Epidermal melanocyte (primary cell): Measurements from ENCODE around the gene UBXN7.
"Not testable (repeated sequence)": the region's sequence is repeated elsewhere in the genome, so short reads cannot be mapped to it uniquely, and the experiment has no call there.

Experiments
- DNase-seq: peaks from one replicate; pipeline ENCODE4 v3.0.0; 2011; ENCODE audit warnings: low spot score; ENCODE audit not compliant: insufficient read length

UBXN7 gene

GRCh38 chr3:196432137-196432879, at the start of gene UBXN7:
TSS of gene UBXN7 (minus strand) at chr3:196432427. CDS start at chr3:196432399, 28 bp downstream.
- DNase-seq: peak; percentile 87

GRCh38 chr3:196477678-196478077, 45.5 kb upstream of the UBXN7 start:
- no peak for DNase-seq

GRCh38 chr3:196472286-196472685, 40.1 kb upstream of the UBXN7 start:
- no peak for DNase-seq

- no peak for DNase-seq
Observed at GRCh38 chr3:196471551-196471950, 39.3 kb upstream of the UBXN7 start.

GRCh38 chr3:196470182-196470581, 38.0 kb upstream of the UBXN7 start:
- not testable (repeated sequence) for DNase-seq

GRCh38 chr3:196463804-196464203, 31.6 kb upstream of the UBXN7 start:
- DNase-seq: no peak

GRCh38 chr3:196463478-196463756, 31.2 kb upstream of the UBXN7 start:
- DNase-seq: no peak

GRCh38 chr3:196462680-196463477, 30.7 kb upstream of the UBXN7 start:
- not testable (repeated sequence) for DNase-seq

- no peak for DNase-seq
Observed at GRCh38 chr3:196458063-196458462, 25.8 kb upstream of the UBXN7 start.

- not testable (repeated sequence) for DNase-seq
Observed at GRCh38 chr3:196457470-196457869, 25.2 kb upstream of the UBXN7 start.

- no peak for DNase-seq
Observed at GRCh38 chr3:196454935-196455334, 22.7 kb upstream of the UBXN7 start.

GRCh38 chr3:196445391-196445790, 13.2 kb upstream of the UBXN7 start:
- not testable (repeated sequence) for DNase-seq

- DNase-seq: no peak
Observed at GRCh38 chr3:196444500-196444894, 12.3 kb upstream of the UBXN7 start.

- no peak for DNase-seq
Observed at GRCh38 chr3:196440696-196441095, 8.5 kb upstream of the UBXN7 start.

- no peak for DNase-seq
Observed at GRCh38 chr3:196440041-196440537, 7.9 kb upstream of the UBXN7 start.

GRCh38 chr3:196431181-196432136, 768 bp downstream of the UBXN7 start:
- peak; percentile 67 for DNase-seq

GRCh38 chr3:196428041-196428440, 4.2 kb downstream of the UBXN7 start:
- no peak for DNase-seq

GRCh38 chr3:196424421-196424820, 7.8 kb downstream of the UBXN7 start:
- DNase-seq: not testable (repeated sequence)

GRCh38 chr3:196423044-196423781, 9.0 kb downstream of the UBXN7 start:
- no peak for DNase-seq

GRCh38 chr3:196421668-196422067, 10.6 kb downstream of the UBXN7 start:
- not testable (repeated sequence) for DNase-seq

- DNase-seq: no peak
Observed at GRCh38 chr3:196419386-196419785, 12.8 kb downstream of the UBXN7 start.
